NT2/D1 (cell line): ENCODE results near the gene JCAD.

Experiments
- SUZ12 ChIP-seq: IDR thresholded peaks from 2 replicates; pipeline ENCODE4 v1.6.1; 2011; ENCODE audit not compliant: insufficient read length, insufficient read depth; ENCODE audit errors: extremely low read depth
- YY1 ChIP-seq: IDR thresholded peaks from 2 replicates; pipeline ENCODE4 v1.6.1; 2011; ENCODE audit not compliant: insufficient read length, insufficient read depth

- no peak for TF ChIP-seq SUZ12
- TF ChIP-seq YY1 = no peak
Measured at GRCh38 chr10:29982997-29983648, 76.3 kb downstream of the JCAD start.
